B cell (primary cell): ENCODE measurements around the gene METRNL. TPM values are rescaled to one million over a fixed set of nuclear protein-coding genes. Genes with fewer than 3 reads are reported as not detected.

Experiments used
- ATAC-seq: fragments of 200-7000 bp; cut with Tn5 transposase; one replicate; pipeline ENCODE4 v1.10.0; 2021; ENCODE audit warnings: low read depth, mild to moderate bottlenecking, moderate number of reproducible peaks, moderate library complexity
- CTCF ChIA-PET: fragments of 350-600 bp; sonication (Branson Sonifier 250); formaldehyde crosslinking; loops from one replicate; lab custom pipeline; 2021; ENCODE audit warnings: antibody characterized with exemption, inconsistent platforms; lab: Charles Lee
- POLR2A ChIA-PET: fragments of 350-600 bp; sonication (Branson Sonifier 250); formaldehyde crosslinking; loops from one replicate; lab custom pipeline; 2021; ENCODE audit warnings: antibody characterized with exemption; lab: Charles Lee
- DNase-seq: peaks from one replicate; pipeline ENCODE4 v3.0.0; 2013
- H2AFZ ChIP-seq: 2 replicates; pipeline ENCODE4 v1.6.1; 2012; ENCODE audit warnings: mild to moderate bottlenecking, low read depth, low read length; ENCODE audit not compliant: insufficient read depth, poor library complexity, severe bottlenecking
- H3K27ac ChIP-seq, 2 donors: 1 replicate in 1 of 2; 2 replicates in 1 of 2; pipeline ENCODE4 v1.5.1; 2012 to 2013; ENCODE audit warnings: low read length in 2 of 2, mild to moderate bottlenecking in 2 of 2, moderate library complexity in 1 of 2
- H3K27me3 ChIP-seq, 4 experiments: fragments of 200-600 bp in 1 of 4; sonication (generic) in 1 of 4; replicated peaks in 1 of 4; 1 replicate in 2 of 4; 2 replicates in 2 of 4; pipeline versions ENCODE4 v1.6.1 to v1.7.0; 2013 to 2016; ENCODE audit warnings: low read length in 3 of 4, mild to moderate bottlenecking in 2 of 4, mixed read lengths in 1 of 4, moderate library complexity in 1 of 4; ENCODE audit not compliant: insufficient read depth in 4 of 4, control insufficient read depth in 3 of 4; ENCODE audit errors: control extremely low read depth in 1 of 4
- H3K36me3 ChIP-seq, 2 experiments: replicated peaks in 1 of 2; 1 replicate in 1 of 2; 2 replicates in 1 of 2; pipeline versions ENCODE4 v1.6.1 to v1.7.1; 2013; ENCODE audit warnings: low read length in 1 of 2; ENCODE audit not compliant: insufficient read depth in 2 of 2, control insufficient read depth in 1 of 2; ENCODE audit errors: control extremely low read depth in 1 of 2, extremely low read depth in 1 of 2
- H3K4me1 ChIP-seq, 2 donors: fragments of 200-600 bp in 1 of 2; sonication (generic) in 1 of 2; 1 replicate in 1 of 2; 2 replicates in 1 of 2; pipeline versions ENCODE4 v1.5.1 to v1.6.1; 2013 to 2017; ENCODE audit warnings: low read length in 2 of 2; ENCODE audit not compliant: control insufficient read depth in 2 of 2, insufficient read depth in 2 of 2
- H3K4me2 ChIP-seq: replicated peaks from 2 replicates; pipeline ENCODE3; 2012; ENCODE audit warnings: mild to moderate bottlenecking, low read depth, low read length; ENCODE audit not compliant: poor library complexity, severe bottlenecking
- H3K4me3 ChIP-seq, 5 experiments: fragments of 200-600 bp in 1 of 5; sonication (generic) in 1 of 5; 1 replicate in 3 of 5; 2 replicates in 2 of 5; pipeline versions ENCODE4 v1.5.1 to v1.7.0; 2011 to 2016; ENCODE audit warnings: low read length in 4 of 5, mild to moderate bottlenecking in 4 of 5, low read depth in 2 of 5, control low read depth in 1 of 5, moderate library complexity in 1 of 5; ENCODE audit not compliant: insufficient read depth in 1 of 5; ENCODE audit errors: control extremely low read depth in 1 of 5, extremely low read depth in 1 of 5
- H3K79me2 ChIP-seq: fragments of 200-600 bp; sonication (generic); one replicate; pipeline ENCODE4 v1.6.0; 2016; ENCODE audit warnings: low read length; ENCODE audit not compliant: control insufficient read depth, insufficient read depth
- H3K9ac ChIP-seq: fragments of 200-600 bp; sonication (generic); 2 replicates; pipeline ENCODE4 v1.6.1; 2017; ENCODE audit warnings: mild to moderate bottlenecking, low read length, moderate library complexity
- H3K9me3 ChIP-seq, 3 donors: one replicate each; pipeline versions ENCODE4 v1.6.1 to v1.7.1; 2013; ENCODE audit warnings: low read length in 2 of 3; ENCODE audit not compliant: control insufficient read depth in 2 of 3, insufficient read depth in 1 of 3; ENCODE audit errors: control extremely low read depth in 1 of 3
- H4K20me1 ChIP-seq: 2 replicates; pipeline ENCODE4 v1.6.0; 2012; ENCODE audit warnings: mild to moderate bottlenecking, low read length; ENCODE audit not compliant: insufficient read depth, control insufficient read depth, poor library complexity, severe bottlenecking
- H3K27ac Mint-ChIP-seq: one replicate; pipeline ENCODE4 v1.8.0; 2021; ENCODE audit warnings: mixed read lengths
- H3K27me3 Mint-ChIP-seq: one replicate; pipeline ENCODE4 v1.8.0; 2021; ENCODE audit warnings: mixed read lengths
- H3K4me1 Mint-ChIP-seq: one replicate; pipeline ENCODE4 v1.8.0; 2021; ENCODE audit warnings: mixed read lengths
- H3K4me3 Mint-ChIP-seq: one replicate; pipeline ENCODE4 v1.8.0; 2021; ENCODE audit warnings: mixed read lengths
- H3K9me3 Mint-ChIP-seq: one replicate; pipeline ENCODE4 v1.8.0; 2022; ENCODE audit warnings: mixed read lengths; ENCODE audit not compliant: insufficient read depth
- CTCF ChIP-seq: fragments of 200-600 bp; IDR thresholded peaks from one replicate; pipeline ENCODE4 v1.8.0; 2022; ENCODE audit warnings: antibody characterized with exemption, mild to moderate bottlenecking
- EZH2 ChIP-seq: IDR thresholded peaks from 2 replicates; pipeline ENCODE4 v1.6.1; 2012; ENCODE audit warnings: borderline replicate concordance, low read depth, mild to moderate bottlenecking, moderate library complexity, low read length; ENCODE audit not compliant: insufficient read depth, poor library complexity, severe bottlenecking
- WGBS: methylation state at CpG from one replicate; pipeline ENCODE4 v1.1.5; 2013; ENCODE audit warnings: missing lambda C conversion rate; ENCODE audit not compliant: insufficient coverage; 5-methylcytosine and 5-hydroxymethylcytosine counted together
- intact Hi-C: fragments of 100-400 bp; cut with micrococcal nuclease; formaldehyde crosslinking; loops from one replicate; pipeline ENCODE4 v1.10.0; 2022
- polyA plus RNA-seq: library from polyadenylated mRNA; depleted of rRNA; stranded (reverse); fragments of >200 nt; gene quantifications from 2 replicates; pipeline ENCODE4 v1.2.3, GENCODE V29; 2012
- total RNA-seq, 2 donors: library from RNA; stranded (reverse); fragments of 120-200 nt in 1 of 2; gene quantifications; 1 replicate in 1 of 2; 2 replicates in 1 of 2; pipeline versions ENCODE4 v1.2.3 to v1.2.4, GENCODE V29; 2013 to 2022

Gene METRNL
- total and polyA plus RNA-seq, 2 donors (not counting 1 experiment from before 2014, with no cell fraction given): 11.8 to 18.4 TPM

GRCh38 chr17:83035722-83036121, 43.7 kb upstream of the METRNL start:
- Histone ChIP-seq H3K4me1 (no peaks in the 10 kb centered on the region), H3K27me3 (no peaks in the 10 kb centered on the region), H3K4me3 (no peak overlapping the region), H3K36me3 (peaks cover 2 to 9% of the 10 kb centered on the region in 2 experiments), H3K4me2 (no peak overlapping the region), H2AFZ (no peak overlapping the region), H3K9me3 (peaks cover 0 to 7% (median 5%) of the 10 kb centered on the region in 3 donors), H4K20me1 (no peaks in the 10 kb centered on the region), H3K27ac (no peak overlapping the region), H3K79me2 (peaks cover 8% of the 10 kb centered on the region), H3K9ac (no peak overlapping the region)
- DNase-seq: no peak
- no peaks in the 10 kb centered on the region for H3K27me3 Mint-ChIP-seq
- no peak overlapping the region for H3K4me3 Mint-ChIP-seq
- ChIA-PET CTCF (no interaction called here), POLR2A (no interaction called here)
- no peaks in the 10 kb centered on the region for H3K9me3 Mint-ChIP-seq
- intact Hi-C loops: no loop called here
- 88% methylated on average over 13 of the region's 13 CpGs for WGBS
- no peak overlapping the region for H3K27ac Mint-ChIP-seq
- TF ChIP-seq EZH2 (no peak), CTCF (no peak)
- ATAC-seq: no peak
- no peaks in the 10 kb centered on the region for H3K4me1 Mint-ChIP-seq

GRCh38 chr17:83036193-83036592, 43.2 kb upstream of the METRNL start:
- intact Hi-C loops: no loop called here
- no peak overlapping the region for H3K4me3 Mint-ChIP-seq
- 100% methylated on average over 6 of the region's 7 CpGs for WGBS

More at GRCh38 chr17:83036193-83036592, 43.2 kb upstream of the METRNL start:
- Histone ChIP-seq H3K36me3 (peaks cover 2 to 9% of the 10 kb centered on the region in 2 experiments), H3K9me3 (peaks cover 2 to 9% (median 8%) of the 10 kb centered on the region in 3 donors), H3K79me2 (peaks cover 8% of the 10 kb centered on the region), H3K4me1 (no peaks in the 10 kb centered on the region), H3K27me3 (no peaks in the 10 kb centered on the region), H2AFZ (no peak overlapping the region), H4K20me1 (no peaks in the 10 kb centered on the region), H3K9ac (no peak overlapping the region), H3K27ac (no peak overlapping the region), H3K4me3 (no peak overlapping the region), H3K4me2 (no peak overlapping the region)
- ChIA-PET POLR2A (no interaction called here), CTCF (no interaction called here)
- TF ChIP-seq CTCF: no peak
- no peak for TF ChIP-seq EZH2
- ATAC-seq (no peak), DNase-seq (no peak)
- H3K27ac Mint-ChIP-seq: no peak overlapping the region
- no peaks in the 10 kb centered on the region for H3K4me1 Mint-ChIP-seq
- peaks cover 2% of the 10 kb centered on the region for H3K9me3 Mint-ChIP-seq
- H3K27me3 Mint-ChIP-seq: no peaks in the 10 kb centered on the region
